ENCODE data around the gene PPARGC1A. TPM values are rescaled to one million over a fixed set of nuclear protein-coding genes. Genes with fewer than 3 reads are reported as not detected.

PPARGC1A gene
- total RNA-seq, 1 donor, result 0.52 TPM

DNA sequence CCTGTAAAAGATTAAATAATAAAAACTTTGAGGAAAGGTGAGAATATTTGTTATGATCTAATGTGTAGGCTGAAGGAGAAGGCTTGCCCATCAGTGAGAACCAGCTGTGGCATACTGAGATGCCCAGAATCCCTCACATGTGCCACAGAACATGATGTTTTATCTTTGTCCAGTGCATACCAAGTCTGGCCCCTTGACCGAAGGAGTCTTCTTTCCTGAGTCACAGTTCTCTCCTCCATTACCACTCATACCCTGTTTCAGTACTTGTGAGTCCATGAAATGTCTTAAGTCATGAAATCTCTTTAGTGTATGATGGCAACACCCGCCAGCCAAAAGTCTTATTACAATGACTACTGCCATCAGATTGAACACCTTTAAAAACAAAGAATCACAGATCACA lies 42.7 kb downstream of the PPARGC1A start:
- no peak overlapping the region for H3K4me3 ChIP-seq (ENCODE audit: low read length)
- H3K9me3 ChIP-seq (ENCODE audit: low read depth, low read length), result no peaks in the 10 kb centered on the region

DNA sequence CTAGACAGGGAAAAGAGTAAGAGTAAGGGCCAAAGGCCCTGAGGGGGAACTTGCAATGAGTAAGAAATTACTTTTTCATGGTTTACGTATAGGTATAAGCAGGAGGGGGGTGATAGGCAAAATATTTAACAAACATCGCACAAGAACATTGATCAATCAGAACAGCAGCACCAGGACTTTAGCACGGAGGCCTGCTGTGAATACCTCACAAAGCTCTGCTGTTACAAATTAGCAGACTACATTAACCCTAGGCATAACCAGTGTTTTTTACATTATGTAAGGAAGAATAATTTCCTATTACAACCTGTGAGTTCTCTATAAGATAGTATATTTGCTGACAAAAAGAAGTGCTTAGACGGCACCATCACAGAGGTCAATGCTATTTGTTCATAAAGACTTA lies 44.9 kb downstream of the PPARGC1A start:
- Histone ChIP-seq H3K4me3 (ENCODE audit: low read length) (no peak overlapping the region), H3K4me1 (ENCODE audit: insufficient read depth, low read length) (no peaks in the 10 kb centered on the region), H3K9me3 (ENCODE audit: low read depth, low read length) (no peaks in the 10 kb centered on the region), H3K27me3 (ENCODE audit: insufficient read depth, low read length) (no peaks in the 10 kb centered on the region)

More for the DNA sequence above, 42.7 kb downstream of the PPARGC1A start:
- Histone ChIP-seq H3K4me1 (ENCODE audit: insufficient read depth, low read length) (no peaks in the 10 kb centered on the region), H3K27me3 (ENCODE audit: insufficient read depth, low read length) (no peaks in the 10 kb centered on the region)

DNA sequence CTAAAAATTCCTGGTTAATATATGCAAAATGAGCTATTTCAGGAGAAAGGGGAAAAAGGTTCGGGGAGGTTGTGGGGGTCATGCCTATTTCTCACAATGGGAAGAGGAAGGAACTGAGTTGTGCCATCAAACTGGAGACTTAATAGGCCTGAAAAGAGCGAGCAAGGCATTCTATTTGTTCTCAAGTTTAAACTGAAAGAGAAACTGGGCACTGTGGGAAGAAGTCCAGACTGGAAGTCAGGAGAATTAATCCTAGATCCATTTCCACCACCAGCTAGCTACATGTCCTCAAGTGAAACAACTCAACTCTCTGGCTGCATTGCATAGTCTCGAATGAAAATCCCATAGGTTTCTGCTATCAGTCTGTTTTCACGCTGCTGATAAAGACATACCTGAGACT lies 50.6 kb downstream of the PPARGC1A start:
- Histone ChIP-seq H3K4me3 (ENCODE audit: low read length) (no peak overlapping the region), H3K4me1 (ENCODE audit: insufficient read depth, low read length) (no peaks in the 10 kb centered on the region), H3K27me3 (ENCODE audit: insufficient read depth, low read length) (no peaks in the 10 kb centered on the region), H3K9me3 (ENCODE audit: low read depth, low read length) (no peaks in the 10 kb centered on the region)

DNA sequence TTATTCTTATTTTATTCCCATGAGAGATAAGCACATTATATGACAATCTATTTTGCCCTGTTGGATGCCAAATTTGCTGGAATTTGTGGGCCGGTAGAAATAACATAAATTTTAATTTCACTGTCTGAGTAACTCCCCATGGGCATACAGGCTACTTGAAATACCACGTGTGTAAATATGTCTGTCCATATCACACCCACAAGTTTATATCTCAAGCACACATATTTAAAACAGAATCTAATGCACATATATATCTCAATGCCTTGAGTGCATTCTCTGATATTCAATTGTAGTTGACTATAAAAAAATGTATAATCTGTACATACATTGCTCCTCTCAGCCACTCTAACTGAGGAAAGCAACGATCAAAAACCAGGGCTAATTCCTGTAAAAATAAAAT lies 51.2 kb downstream of the PPARGC1A start:
- Histone ChIP-seq H3K9me3 (ENCODE audit: low read depth, low read length) (no peaks in the 10 kb centered on the region), H3K4me3 (ENCODE audit: low read length) (no peak overlapping the region), H3K4me1 (ENCODE audit: insufficient read depth, low read length) (no peaks in the 10 kb centered on the region), H3K27me3 (ENCODE audit: insufficient read depth, low read length) (no peaks in the 10 kb centered on the region)

DNA sequence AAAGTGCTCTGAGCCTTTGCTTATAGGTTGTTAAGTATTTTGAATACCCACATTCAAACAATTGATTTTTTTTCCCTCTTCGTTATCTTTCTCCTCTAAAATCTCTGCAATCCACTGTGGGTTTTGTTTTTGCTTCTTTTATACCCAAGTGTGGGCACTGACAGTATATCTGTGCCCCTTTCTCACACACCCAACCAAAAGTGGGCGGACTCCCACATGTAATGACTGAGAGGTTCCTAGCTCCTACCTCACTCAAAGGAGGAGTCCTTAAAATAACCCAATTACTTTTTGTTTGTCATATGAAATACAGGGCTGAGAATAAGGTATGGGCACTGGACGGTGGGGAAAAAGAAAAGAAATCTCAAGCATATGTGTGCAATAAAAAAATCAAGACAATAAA lies 51.7 kb downstream of the PPARGC1A start:
- no peaks in the 10 kb centered on the region for H3K4me1 ChIP-seq (ENCODE audit: insufficient read depth, low read length)
- no peaks in the 10 kb centered on the region for H3K27me3 ChIP-seq (ENCODE audit: insufficient read depth, low read length)
- H3K9me3 ChIP-seq (ENCODE audit: low read depth, low read length), result no peaks in the 10 kb centered on the region
- H3K4me3 ChIP-seq (ENCODE audit: low read length), result no peak overlapping the region

DNA sequence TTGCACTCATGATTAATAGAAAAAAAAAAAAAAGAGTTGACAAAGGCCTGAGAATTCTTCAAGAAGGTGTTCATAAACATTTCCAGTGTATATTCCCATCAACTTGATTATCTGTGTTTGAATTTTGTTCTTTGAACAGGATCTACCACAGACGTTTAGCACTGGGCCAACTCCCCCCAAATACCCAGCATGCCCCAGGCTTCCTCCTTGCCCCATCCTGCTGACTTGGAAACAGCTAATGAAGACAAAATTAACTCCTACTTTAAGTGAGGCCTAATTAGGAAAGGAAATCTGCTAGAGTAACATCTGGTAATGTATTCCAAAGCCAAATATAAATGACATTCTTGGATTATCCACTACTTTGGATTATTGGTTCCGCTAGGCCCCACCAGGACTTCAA lies 52.5 kb downstream of the PPARGC1A start:
- H3K27me3 ChIP-seq (ENCODE audit: insufficient read depth, low read length), result no peaks in the 10 kb centered on the region
- no peak overlapping the region for H3K4me3 ChIP-seq (ENCODE audit: low read length)
- no peaks in the 10 kb centered on the region for H3K4me1 ChIP-seq (ENCODE audit: insufficient read depth, low read length)

DNA sequence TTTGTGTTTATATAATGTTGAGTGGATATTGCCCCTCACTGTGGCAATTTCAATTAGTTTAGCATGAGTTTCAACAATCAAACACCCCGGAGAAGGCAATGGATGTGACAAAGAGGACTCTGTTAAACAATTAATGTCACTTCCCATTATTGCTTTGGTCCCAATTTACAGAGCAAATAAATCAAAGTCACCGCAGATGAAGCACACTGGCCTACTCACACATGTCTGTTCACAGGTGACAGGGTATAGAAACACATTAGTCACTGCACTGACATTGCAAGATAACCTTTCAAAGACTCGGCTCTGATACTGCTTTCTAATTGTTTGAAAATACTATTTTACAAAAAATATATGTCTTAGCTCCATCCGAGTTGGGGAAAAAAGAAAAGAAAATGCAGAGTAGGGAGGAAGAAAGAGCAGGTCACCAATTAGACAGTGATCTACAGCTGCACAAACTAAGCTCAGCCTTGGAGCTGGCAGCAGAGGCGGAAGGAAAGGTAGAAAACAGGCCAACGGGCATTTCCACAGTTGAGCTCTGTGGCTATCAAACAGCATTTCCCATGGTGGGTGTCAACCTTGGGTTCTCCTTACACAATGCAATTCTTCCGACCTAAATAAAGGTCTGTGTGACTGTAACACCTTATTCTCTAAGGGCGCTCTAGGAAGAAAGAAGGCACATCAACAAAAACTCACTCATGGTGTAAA lies 53.9 kb downstream of the PPARGC1A start:
- Histone ChIP-seq H3K4me1 (ENCODE audit: insufficient read depth, low read length) (no peaks in the 10 kb centered on the region), H3K27me3 (ENCODE audit: insufficient read depth, low read length) (no peaks in the 10 kb centered on the region), H3K4me3 (ENCODE audit: low read length) (no peak overlapping the region), H3K9me3 (ENCODE audit: low read depth, low read length) (no peaks in the 10 kb centered on the region)

More for the DNA sequence above, 52.5 kb downstream of the PPARGC1A start:
- H3K9me3 ChIP-seq (ENCODE audit: low read depth, low read length), result no peaks in the 10 kb centered on the region

DNA sequence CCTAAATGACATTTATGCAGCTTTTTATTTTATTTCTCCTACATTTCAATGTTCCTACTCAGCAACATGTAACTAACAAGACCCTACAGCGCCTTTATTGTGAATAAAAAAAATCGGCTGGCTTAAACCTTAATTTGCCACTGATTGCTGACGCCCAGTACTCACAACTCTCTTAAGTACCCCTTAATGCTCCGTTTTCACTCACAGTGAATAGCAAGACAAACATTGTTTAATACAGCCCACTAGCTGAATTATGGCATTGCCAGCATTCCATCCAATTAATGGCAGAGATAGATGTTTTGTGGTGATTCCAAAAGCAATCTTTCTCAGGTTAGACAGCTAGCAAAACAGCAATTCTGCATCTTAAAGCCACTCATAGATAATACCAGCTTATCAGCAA lies 61.1 kb downstream of the PPARGC1A start:
- no peak overlapping the region for H3K4me3 ChIP-seq (ENCODE audit: low read length)
- H3K9me3 ChIP-seq (ENCODE audit: low read depth, low read length), result no peaks in the 10 kb centered on the region
- H3K4me1 ChIP-seq (ENCODE audit: insufficient read depth, low read length), result no peaks in the 10 kb centered on the region
- no peaks in the 10 kb centered on the region for H3K27me3 ChIP-seq (ENCODE audit: insufficient read depth, low read length)

DNA sequence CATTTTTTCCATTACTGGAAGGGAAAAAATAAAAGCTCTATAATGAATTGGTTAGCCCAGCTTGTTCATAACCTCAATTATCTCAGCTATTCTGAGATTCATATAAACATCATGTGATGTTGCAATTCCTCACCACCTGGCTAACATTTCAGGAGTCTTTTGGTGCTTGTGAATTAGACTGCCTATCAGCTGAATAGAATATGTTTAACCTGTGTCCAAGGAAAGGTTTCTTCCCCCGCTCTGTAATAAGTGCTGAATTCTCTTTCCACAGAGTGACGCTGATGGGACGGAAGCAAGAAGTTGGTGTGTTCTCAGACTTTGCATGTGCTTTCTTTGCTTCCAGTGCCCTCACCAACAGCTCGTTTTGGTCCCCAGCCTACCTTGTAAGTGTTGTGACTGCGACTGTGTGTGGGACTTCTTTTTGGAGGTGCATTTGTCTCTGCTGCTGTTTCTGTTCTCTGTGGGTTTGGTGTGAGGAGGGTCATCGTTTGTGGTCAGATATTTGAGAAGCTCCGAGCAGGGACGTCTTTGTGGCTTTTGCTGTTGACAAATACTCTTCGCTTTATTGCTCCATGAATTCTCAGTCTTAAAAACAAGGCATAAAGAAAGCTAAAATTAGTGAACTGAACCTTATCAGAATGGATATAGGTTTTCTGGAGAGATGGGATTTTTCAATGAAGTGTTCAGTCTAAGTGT lies 61.7 kb downstream of the PPARGC1A start:
- no peaks in the 10 kb centered on the region for H3K9me3 ChIP-seq (ENCODE audit: low read depth, low read length)
- no peaks in the 10 kb centered on the region for H3K4me1 ChIP-seq (ENCODE audit: insufficient read depth, low read length)
- H3K4me3 ChIP-seq (ENCODE audit: low read length), result no peak overlapping the region
- H3K27me3 ChIP-seq (ENCODE audit: insufficient read depth, low read length), result no peaks in the 10 kb centered on the region

DNA sequence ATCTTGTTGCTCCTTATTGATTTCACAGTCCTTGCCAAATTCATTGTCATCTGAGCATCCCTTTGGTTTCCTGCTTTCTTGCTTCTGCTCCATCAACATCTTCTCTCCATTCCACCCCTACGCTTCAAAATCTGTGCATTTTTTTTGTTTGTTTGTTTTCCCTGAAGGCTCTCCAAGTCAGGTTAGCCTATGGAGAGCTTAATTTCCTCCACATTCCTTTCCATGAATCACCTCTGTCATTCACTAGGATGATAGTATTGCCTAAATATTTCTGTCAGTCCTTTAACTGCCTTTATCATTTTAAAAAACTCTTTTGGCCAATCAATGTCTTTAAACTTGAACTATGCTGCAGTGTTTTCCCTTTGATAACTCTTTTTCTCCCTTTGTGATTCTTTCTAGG lies 67.7 kb downstream of the PPARGC1A start:
- no peaks in the 10 kb centered on the region for H3K4me1 ChIP-seq (ENCODE audit: insufficient read depth, low read length)
- peaks cover 5% of the 10 kb centered on the region for H3K9me3 ChIP-seq (ENCODE audit: low read depth, low read length)
- H3K4me3 ChIP-seq (ENCODE audit: low read length), result no peak overlapping the region
- no peaks in the 10 kb centered on the region for H3K27me3 ChIP-seq (ENCODE audit: insufficient read depth, low read length)

DNA sequence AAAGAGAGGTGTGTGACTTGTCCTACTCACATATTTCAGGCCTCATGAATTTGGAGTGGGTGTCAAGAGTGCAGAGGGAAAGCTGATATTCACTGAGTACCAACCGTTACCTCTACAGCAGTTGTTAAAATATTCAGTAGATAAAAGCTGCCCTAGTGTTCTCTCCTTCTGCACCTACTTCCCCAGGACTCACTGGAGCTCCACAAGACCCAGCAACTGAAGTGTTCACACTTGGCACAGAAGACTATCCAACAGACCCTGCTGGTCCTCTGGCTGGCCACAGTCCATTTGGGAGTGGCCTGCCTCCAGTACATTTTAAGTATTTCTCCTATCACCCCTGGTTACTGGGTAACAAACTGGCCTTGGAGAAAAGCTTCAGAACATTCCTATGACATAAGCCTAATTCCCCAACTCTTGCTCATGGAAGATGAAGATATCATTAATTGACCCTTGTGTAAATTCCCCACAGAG lies 70.8 kb downstream of the PPARGC1A start:
- peaks cover 5% of the 10 kb centered on the region for H3K9me3 ChIP-seq (ENCODE audit: low read depth, low read length)
- H3K4me3 ChIP-seq (ENCODE audit: low read length), result no peak overlapping the region
- no peaks in the 10 kb centered on the region for H3K4me1 ChIP-seq (ENCODE audit: insufficient read depth, low read length)
- no peaks in the 10 kb centered on the region for H3K27me3 ChIP-seq (ENCODE audit: insufficient read depth, low read length)

DNA sequence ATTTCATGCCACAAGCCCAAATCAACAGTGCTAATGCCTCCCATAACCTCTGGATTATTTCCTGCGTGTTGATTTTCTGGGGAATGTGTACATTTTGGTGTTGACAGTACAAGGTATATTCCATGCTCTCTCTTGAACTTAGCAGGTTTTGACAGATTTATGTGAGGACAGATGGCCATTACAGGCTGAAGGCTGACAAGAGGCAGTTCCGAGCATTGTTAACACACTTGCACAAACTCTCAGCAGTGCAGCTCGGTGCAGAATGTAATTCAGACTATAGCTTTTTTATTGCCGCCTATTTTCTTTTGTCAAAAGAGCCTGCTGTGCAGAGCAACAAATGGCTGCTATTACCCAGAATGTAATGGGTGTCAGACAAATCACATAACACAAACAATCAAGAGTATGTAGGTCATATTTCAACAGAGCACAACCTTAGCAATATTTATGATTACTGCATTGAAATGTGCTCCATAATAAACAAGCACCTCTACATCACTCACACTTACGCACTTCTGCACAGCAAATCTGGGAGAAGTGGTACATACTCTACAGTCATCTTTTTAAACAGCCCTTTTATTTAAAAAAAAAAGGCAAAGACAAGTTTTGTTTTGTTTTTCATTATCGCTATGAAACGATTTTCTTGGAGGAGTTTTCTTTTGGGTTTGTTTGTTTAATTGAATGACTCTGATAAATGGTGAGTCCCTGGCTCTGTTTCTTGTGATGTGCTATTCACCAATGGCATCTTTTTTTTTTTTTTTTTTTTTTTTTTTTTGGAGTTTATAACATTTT lies 71.6 kb downstream of the PPARGC1A start:
- Histone ChIP-seq H3K27me3 (ENCODE audit: insufficient read depth, low read length) (no peaks in the 10 kb centered on the region), H3K4me1 (ENCODE audit: insufficient read depth, low read length) (no peaks in the 10 kb centered on the region), H3K4me3 (ENCODE audit: low read length) (no peak overlapping the region), H3K9me3 (ENCODE audit: low read depth, low read length) (peaks cover 5% of the 10 kb centered on the region)

DNA sequence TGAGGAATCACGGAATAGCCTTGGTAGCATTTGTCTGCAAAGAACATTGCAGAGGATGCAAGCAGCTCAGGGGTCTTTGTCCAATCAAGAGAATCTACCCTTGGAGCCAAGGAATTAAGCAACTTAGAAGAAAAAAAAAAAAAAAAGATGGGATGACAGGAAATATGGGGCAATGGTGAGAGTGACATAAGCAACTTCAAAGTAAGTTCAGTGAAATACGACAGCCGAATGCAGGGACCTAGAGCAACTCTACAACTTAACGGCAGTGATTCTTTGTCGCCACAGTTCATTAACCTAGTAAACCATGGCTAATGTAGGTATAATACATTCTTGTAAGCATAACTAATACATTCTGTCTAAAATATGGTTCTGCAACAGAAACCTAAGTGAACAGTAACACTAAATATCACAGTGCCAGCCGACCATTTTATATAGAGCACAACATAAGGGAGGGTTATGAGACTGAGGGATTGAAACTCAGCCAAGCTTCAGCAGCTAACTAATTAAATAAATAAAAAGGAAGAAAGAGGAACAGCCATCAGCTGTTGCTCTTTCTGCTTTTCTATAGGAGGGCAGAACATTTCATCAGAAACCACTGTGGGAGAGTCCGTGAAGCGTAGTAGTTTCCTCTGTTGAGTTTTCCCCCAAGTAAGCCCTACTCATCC lies 74.7 kb downstream of the PPARGC1A start:
- H3K4me3 ChIP-seq (ENCODE audit: low read length), result no peak overlapping the region
- no peaks in the 10 kb centered on the region for H3K27me3 ChIP-seq (ENCODE audit: insufficient read depth, low read length)
- no peaks in the 10 kb centered on the region for H3K4me1 ChIP-seq (ENCODE audit: insufficient read depth, low read length)
- no peaks in the 10 kb centered on the region for H3K9me3 ChIP-seq (ENCODE audit: low read depth, low read length)

DNA sequence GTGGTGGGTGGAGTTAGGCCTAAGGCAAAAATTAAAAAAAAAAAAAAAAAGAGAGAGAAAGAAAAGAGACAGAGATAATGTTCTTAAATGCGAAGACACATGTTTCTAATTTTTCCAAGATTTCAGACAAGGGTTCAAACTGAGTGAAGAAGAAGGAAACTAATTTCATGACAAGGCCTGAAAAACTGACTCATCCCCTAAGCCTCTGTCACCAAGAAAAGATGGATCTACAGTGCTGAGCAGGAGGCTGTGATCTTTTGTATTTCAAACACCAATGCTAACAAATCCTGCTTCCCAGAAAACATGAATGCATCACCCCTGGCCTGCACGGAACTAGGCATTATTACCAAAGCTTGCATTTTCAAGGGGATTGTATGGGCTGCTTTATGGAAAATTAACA lies 75.3 kb downstream of the PPARGC1A start:
- H3K27me3 ChIP-seq (ENCODE audit: insufficient read depth, low read length), result no peaks in the 10 kb centered on the region

DNA sequence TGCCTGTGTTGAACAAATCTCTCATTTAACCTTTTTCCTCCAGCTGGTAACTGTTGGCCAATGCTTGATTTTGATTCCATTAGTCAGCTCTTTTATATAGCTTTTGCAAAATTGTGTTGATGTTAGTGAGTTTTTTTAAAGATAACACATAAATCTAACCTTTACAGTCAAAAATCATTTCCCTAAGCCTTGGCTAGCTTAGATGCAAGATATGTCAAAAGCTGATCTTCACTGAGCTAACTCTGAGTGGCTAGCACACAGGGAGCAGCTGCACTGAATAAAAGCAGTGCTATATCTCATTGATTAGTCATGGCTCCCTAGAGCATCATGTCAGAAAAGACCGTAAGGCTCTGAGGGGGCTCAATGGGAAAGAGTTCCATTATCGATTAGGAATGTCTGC lies 78.7 kb downstream of the PPARGC1A start:
- Histone ChIP-seq H3K4me1 (ENCODE audit: insufficient read depth, low read length) (no peaks in the 10 kb centered on the region), H3K9me3 (ENCODE audit: low read depth, low read length) (no peaks in the 10 kb centered on the region), H3K4me3 (ENCODE audit: low read length) (no peak overlapping the region), H3K27me3 (ENCODE audit: insufficient read depth, low read length) (no peaks in the 10 kb centered on the region)

More for the DNA sequence above, 75.3 kb downstream of the PPARGC1A start:
- Histone ChIP-seq H3K4me3 (ENCODE audit: low read length) (no peak overlapping the region), H3K9me3 (ENCODE audit: low read depth, low read length) (no peaks in the 10 kb centered on the region), H3K4me1 (ENCODE audit: insufficient read depth, low read length) (no peaks in the 10 kb centered on the region)

All from mononuclear cell (primary cell).